NAMALWA (cell line): Measurements from ENCODE around the gene MIPEP.

Source experiments
- DNase-seq: peaks from one replicate; pipeline ENCODE4 v3.0.0-alpha.2; 2015; ENCODE audit warnings: low spot score

Gene MIPEP

DNA sequence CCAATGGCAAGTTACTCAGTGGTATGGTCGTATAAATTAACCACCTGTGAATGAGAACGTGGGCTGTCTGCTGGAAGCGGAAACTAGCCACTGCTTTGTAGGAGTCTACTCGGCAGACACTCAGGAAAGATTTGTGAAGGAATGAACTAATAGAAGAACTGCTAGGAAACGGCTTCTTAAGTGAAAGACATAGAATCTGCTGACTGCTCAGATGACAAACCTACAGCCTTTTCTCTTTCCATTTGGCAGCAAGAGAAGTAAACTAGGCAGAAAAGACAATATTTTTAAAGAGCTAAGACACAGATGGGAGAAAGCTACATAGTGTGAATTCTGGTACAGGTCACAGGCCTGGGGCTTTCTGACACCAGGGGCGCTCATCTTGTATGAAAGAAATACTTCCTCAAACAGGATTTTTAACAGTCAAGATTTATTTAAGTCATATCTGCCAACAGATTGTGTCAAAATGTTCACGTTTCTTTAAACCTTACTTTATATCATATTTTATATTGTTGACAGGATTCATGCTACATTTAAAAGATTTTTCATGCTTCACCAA lies 78.4 kb downstream of the MIPEP start:
- peak; percentile 55 for DNase-seq

DNA sequence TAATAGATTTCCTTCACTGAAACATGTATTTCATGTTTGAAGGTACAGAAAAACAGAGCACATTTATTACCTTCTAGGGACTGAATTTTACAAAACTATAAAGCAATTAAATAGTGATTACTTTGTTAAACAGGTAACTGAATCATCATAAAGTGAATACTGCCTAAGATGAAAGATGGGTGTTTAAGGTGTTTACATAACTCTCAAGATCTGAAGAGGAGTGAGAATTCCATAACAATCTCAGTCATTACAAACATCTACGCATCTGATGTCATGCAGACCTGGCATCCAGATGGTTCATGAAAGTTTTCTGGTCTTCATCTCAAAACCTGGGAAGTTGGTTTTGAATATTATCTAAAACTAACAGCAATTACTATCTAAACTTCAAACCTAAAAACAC lies 80.4 kb downstream of the MIPEP start:
- no peak for DNase-seq

- peak; percentile 34 for DNase-seq
Observed at GRCh38 chr13:23806874-23807526, 82.2 kb downstream of the MIPEP start.

GRCh38 chr13:23805821-23806220 lies 83.4 kb downstream of the MIPEP start:
- DNase-seq = no peak

GRCh38 chr13:23805122-23805521 lies 84.1 kb downstream of the MIPEP start:
- no peak for DNase-seq

DNA sequence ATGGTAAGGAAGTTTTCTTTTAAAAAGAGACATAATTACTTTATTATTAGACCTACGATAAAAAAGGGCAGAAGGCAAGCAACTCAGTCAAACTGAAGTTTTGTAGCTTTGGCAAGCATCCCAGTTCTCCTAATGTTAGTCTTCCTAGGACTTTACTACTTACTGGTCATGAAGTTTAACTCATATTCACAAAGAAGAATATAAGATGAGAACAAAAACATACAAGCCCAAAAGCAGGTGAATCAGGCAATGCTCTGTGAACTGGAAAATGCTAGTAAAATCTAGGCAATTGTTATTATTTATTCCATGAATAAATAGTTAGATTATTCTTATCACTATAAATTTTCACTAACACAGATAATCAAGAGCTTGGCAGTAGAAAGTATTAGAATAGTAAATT lies 85.0 kb downstream of the MIPEP start:
- no peak for DNase-seq

GRCh38 chr13:23801141-23801540 lies 88.1 kb downstream of the MIPEP start:
- no peak for DNase-seq

DNA sequence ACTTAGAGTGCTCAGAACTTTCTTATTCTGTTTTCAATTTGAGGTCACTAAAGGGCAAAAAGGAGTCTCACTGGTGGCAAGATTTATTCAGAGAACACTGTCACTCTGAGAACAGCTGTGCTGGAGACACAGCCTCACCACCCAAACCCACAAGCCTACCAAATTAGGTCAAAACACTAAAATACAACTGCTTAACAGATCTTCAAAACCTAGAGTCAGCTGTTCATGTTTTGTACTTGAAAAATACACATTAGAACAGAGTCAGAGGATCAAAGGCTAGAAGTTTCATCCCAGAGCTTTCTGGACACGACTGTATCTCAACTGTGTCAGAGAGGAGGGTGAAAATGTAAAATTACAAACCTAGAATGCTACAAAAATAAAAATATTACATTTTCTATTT lies 89.3 kb downstream of the MIPEP start:
- no peak for DNase-seq

GRCh38 chr13:23797276-23797903 lies 91.8 kb downstream of the MIPEP start:
- DNase-seq = no peak

DNA sequence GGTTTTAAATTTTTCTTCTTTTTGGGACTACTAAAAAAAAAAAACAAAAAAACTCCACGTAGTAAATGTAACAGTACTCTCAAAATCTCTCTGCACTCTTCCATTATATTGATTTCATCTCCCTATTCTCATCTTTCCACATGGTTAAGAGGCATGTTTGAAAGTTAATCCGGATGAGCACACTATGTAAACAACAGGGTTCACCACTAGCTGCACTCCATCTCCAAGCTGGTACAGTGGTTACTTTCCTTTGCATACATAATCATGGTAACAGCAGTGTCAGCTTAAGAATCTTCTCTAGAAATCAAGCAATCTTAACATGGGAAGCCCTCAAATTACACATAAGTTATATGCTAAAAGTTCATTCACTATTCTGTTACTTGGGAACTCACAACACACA lies 92.6 kb downstream of the MIPEP start:
- DNase-seq = no peak

GRCh38 chr13:23794267-23795161 lies 94.7 kb downstream of the MIPEP start:
- DNase-seq = no peak

GRCh38 chr13:23793711-23794110 lies 95.5 kb downstream of the MIPEP start:
- DNase-seq = no peak

- DNase-seq = no peak
Observed at GRCh38 chr13:23792680-23793079, 96.5 kb downstream of the MIPEP start.

DNA sequence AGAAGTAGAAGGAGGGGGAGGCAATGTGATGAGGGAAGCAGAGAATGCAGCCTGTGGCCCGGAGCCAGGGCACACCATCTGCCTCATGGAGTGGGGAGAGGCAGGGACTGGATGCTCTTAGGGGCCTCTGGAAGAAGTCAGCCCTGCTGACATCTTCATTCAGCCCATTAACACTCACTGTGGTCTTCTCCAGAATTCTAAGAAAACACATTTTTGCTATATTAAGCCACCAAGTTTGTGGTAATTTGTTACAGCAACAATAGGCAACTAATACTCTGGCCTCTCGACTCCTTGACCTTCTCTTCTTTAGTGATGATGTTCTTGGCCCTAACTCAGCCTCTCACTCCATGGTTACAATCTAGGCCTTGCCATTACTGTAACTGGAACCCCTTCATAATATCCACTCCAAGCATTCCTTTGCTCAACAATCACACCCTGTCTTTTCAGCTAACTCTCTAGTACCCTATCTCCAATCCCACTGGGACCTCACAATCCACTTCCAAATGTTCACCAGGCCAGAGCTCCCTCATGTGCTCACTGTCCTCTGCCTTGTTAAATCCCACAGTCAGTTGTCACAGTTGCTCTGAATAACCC lies 98.5 kb downstream of the MIPEP start:
- DNase-seq = no peak

DNA sequence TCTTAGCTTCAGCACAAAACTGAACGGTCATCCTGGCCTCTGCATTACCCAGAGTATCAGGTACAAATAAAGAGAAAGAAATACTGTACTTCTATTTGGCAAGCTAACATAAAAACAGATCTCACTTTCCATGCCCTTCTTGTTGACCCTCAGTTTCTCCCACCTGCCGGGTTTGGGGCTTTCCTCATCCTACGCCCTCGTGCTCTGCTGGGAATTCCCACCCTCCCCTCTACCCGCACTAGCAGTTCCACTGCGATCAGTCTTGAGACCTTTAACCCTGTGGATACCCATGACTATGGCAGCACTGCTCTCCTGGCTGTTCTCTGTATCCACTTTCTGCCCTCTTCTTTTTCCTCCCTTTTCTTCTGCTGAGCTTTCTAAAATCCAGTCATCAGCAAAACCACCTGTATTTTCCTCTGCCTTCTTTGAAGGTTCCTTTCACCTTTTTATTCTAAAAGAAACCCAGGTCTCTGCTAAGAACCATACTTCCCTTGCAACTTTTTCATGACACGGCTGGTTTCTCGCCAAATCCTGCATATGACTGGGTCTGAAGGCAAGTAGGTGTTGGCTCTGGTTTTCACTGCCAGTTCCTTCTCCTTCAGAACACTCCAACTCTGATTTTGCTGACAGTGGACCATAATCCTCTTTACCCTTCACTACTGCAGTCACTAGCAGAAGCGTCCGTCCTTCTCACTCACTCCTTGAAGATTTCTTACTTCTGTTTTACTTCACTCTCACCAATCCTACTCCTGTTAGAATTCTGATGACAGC lies 99.4 kb downstream of the MIPEP start:
- DNase-seq = no peak

- DNase-seq = no peak
Observed at GRCh38 chr13:23788459-23788858, 100.7 kb downstream of the MIPEP start.

- no peak for DNase-seq
Observed at GRCh38 chr13:23787464-23787863, 101.7 kb downstream of the MIPEP start.

GRCh38 chr13:23786607-23787006 lies 102.6 kb downstream of the MIPEP start:
- no peak for DNase-seq

DNA sequence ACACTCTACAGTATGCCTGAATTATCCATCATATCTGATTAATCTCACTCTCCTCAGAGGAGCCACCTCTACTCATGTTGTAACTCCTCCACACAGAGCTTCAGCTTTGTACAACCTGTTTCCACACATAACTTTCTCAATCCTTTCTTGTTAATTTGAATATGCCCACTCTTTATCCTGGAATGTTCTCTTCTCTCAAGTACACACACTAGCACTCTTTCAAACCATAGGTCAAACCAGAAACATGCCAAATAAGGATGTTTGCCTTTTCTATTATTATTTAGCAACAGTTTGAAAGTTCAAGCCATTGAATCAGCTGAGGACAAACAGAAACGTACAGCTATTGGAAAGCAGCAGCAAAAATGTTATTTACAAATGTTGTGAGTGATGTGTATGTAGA lies 110.3 kb downstream of the MIPEP start:
- no peak for DNase-seq

DNA sequence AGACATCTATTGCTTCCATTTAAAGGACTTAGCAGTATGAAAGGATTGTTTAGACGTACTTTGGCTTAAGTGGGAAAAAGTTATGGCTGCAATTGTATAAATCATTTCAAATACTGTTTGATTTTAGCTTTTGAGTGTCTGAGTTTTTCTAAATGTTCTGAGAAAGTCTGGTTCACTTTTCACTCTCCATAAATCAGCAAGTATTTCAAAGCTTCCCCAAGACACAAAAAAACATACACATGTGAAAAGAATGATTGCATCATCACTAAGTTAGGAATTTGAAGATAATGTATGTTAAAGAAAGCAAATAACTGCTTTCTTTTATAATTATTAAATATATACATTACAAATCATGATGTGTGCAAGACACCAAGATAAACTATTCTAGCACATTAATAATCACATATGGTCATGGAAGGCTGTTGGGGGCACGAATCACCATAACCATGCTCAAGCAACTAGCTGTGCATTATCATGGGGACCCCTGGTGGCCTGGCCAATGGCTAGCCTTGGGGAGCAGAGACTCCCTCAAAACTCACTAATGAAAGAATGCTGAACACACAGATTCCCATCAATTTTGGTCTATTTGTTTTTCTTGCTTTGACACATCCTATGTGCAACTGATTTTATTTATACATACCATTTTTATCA lies 111.1 kb downstream of the MIPEP start:
- no peak for DNase-seq

GRCh38 chr13:23777575-23777870 lies 111.7 kb downstream of the MIPEP start:
- DNase-seq = no peak
